GM23338 (cell line): Measurements from ENCODE around the gene DNAAF2. TPM values are rescaled to one million over a fixed set of nuclear protein-coding genes. Genes with fewer than 3 reads are reported as not detected.

ENCODE experiments used
- CTCF ChIP-seq, 2 experiments: fragments of 200-600 bp in 1 of 2; sonication (generic) in 1 of 2; conservative IDR thresholded peaks; 2 replicates each; pipeline versions ENCODE4 v1.5.1 to v1.6.1; 2016 to 2017; ENCODE audit warnings: antibody characterized with exemption in 2 of 2, low read depth in 2 of 2, mild to moderate bottlenecking in 2 of 2, moderate library complexity in 1 of 2
- EZH2 ChIP-seq: fragments of 200-600 bp; sonication (generic); IDR thresholded peaks from one replicate; pipeline ENCODE4 v1.8.0; 2017; ENCODE audit warnings: antibody characterized with exemption, mild to moderate bottlenecking, low read depth; ENCODE audit not compliant: unreplicated experiment
- EZH2phosphoT487 ChIP-seq: fragments of 200-600 bp; sonication (generic); IDR thresholded peaks from one replicate; pipeline ENCODE4 v1.8.1; 2018; ENCODE audit warnings: antibody characterized with exemption; ENCODE audit not compliant: unreplicated experiment
- JUNB ChIP-seq: IDR thresholded peaks from one replicate; pipeline ENCODE4 v1.6.1; 2016; ENCODE audit warnings: antibody characterized with exemption; ENCODE audit not compliant: unreplicated experiment
- NANOG ChIP-seq: IDR thresholded peaks from 2 replicates; pipeline ENCODE4 v1.6.1; 2016; ENCODE audit warnings: antibody characterized with exemption, borderline replicate concordance
- POLR2AphosphoS5 ChIP-seq: IDR thresholded peaks from 2 replicates; pipeline ENCODE4 v1.6.1; 2016; ENCODE audit warnings: antibody characterized with exemption, low read depth
- STAT1 ChIP-seq: IDR thresholded peaks from one replicate; pipeline ENCODE4 v1.6.1; 2016; ENCODE audit warnings: antibody characterized with exemption; ENCODE audit not compliant: unreplicated experiment
- ZNF114 ChIP-seq: fragments of 250-450 bp; sonication (Bioruptor Pico); IDR thresholded peaks from 2 replicates; pipeline ENCODE4 v1.5.0; 2020; ENCODE audit warnings: mild to moderate bottlenecking, moderate library complexity
- ZNF462 ChIP-seq: fragments of 250-450 bp; sonication (Bioruptor Pico); IDR thresholded peaks from 2 replicates; pipeline ENCODE4 v1.5.0; 2020; ENCODE audit warnings: mild to moderate bottlenecking, moderate library complexity
- polyA plus RNA-seq: library from polyadenylated mRNA; unstranded; fragments of >200 nt; fragmentation: Nextera tagmentation; extraction: Ambion mirVana; gene quantifications from 2 replicates; pipeline ENCODE4 v1.2.1, GENCODE V29; 2016
- total RNA-seq: library from RNA; depleted of rRNA; stranded (reverse); fragments of >200 nt; shearing (Covaris generic); gene quantifications from 2 replicates; pipeline ENCODE4 v1.2.3, GENCODE V29; 2014

The DNAAF2 gene
- total and polyA plus RNA-seq, 2 experiments from 2014 or later = 40.4 to 62.6 TPM

GRCh38 chr14:49636866-49637265, 1.8 kb upstream of the DNAAF2 start (continued):
- TF ChIP-seq ZNF462 (CRISPR knock-in tag) (no peak), POLR2AphosphoS5 (no peak), ZNF114 (CRISPR knock-in tag) (no peak), EZH2phosphoT487 (no peak), STAT1 (no peak), CTCF (conservative IDR thresholded peaks at IDR 0.05; ENCODE audit: low read depth in 2 of 2) (no peak), EZH2 (no peak), NANOG (no peak), JUNB (no peak)
